GM23338 (cell line): ENCODE data around the gene MYOM1. TPM values are rescaled to one million over a fixed set of nuclear protein-coding genes. Genes with fewer than 3 reads are reported as not detected.

ENCODE experiments used
- ATAC-seq: fragments of 200-7000 bp; cut with Tn5 transposase; 3 replicates; pipeline ENCODE4 v1.9.1; 2020
- DNase-seq: peaks from one replicate; pipeline ENCODE4 v3.0.0-alpha.2; 2015; ENCODE audit warnings: low spot score
- H2AFZ ChIP-seq: fragments of 200-600 bp; sonication (generic); 2 replicates; pipeline ENCODE4 v1.8.0; 2016; ENCODE audit warnings: antibody characterized with exemption, mild to moderate bottlenecking, moderate library complexity
- H3F3A ChIP-seq: fragments of 200-600 bp; sonication (generic); replicated peaks from 2 replicates; pipeline ENCODE4 v1.8.0; 2017; ENCODE audit warnings: antibody characterized with exemption, mixed run types, low read depth
- H3K27ac ChIP-seq: fragments of 200-600 bp; sonication (generic); 2 replicates; pipeline ENCODE4 v1.6.1; 2016; ENCODE audit warnings: low read depth
- H3K27me3 ChIP-seq: fragments of 200-600 bp; sonication (generic); 2 replicates; pipeline ENCODE4 v1.8.0; 2016; ENCODE audit warnings: mild to moderate bottlenecking, mixed run types, moderate library complexity; ENCODE audit not compliant: insufficient read depth
- H3K36me3 ChIP-seq: fragments of 200-600 bp; sonication (generic); 2 replicates; pipeline ENCODE4 v1.8.0; 2016; ENCODE audit warnings: mild to moderate bottlenecking; ENCODE audit not compliant: insufficient read depth
- H3K4me1 ChIP-seq: fragments of 200-600 bp; sonication (generic); 2 replicates; pipeline ENCODE4 v1.8.0; 2016; ENCODE audit warnings: mild to moderate bottlenecking, moderate library complexity; ENCODE audit not compliant: insufficient read depth
- H3K4me2 ChIP-seq: fragments of 200-600 bp; sonication (generic); 2 replicates; pipeline ENCODE4 v1.7.1; 2017; ENCODE audit warnings: mixed run types
- H3K4me3 ChIP-seq: fragments of 200-600 bp; sonication (generic); 2 replicates; pipeline ENCODE4 v1.6.1; 2016; ENCODE audit warnings: mixed run types
- H3K79me2 ChIP-seq: fragments of 200-600 bp; sonication (generic); replicated peaks from 2 replicates; pipeline ENCODE4 v1.8.0; 2017; ENCODE audit warnings: mild to moderate bottlenecking; ENCODE audit not compliant: insufficient read depth
- H3K9me2 ChIP-seq: fragments of 200-600 bp; sonication (generic); 2 replicates; pipeline ENCODE4 v1.8.0; 2017; ENCODE audit not compliant: insufficient read depth
- H4K20me1 ChIP-seq: fragments of 200-600 bp; sonication (generic); replicated peaks from 2 replicates; pipeline ENCODE4 v1.8.0; 2017; ENCODE audit warnings: mild to moderate bottlenecking; ENCODE audit not compliant: insufficient read depth
- H3K27ac Mint-ChIP-seq: 2 replicates; pipeline ENCODE4 v1.8.0; 2020; ENCODE audit warnings: inconsistent platforms, mild to moderate bottlenecking, moderate library complexity, mixed read lengths
- H3K27me3 Mint-ChIP-seq: 3 replicates; pipeline ENCODE4 v1.8.0; 2022; ENCODE audit warnings: low read depth, mild to moderate bottlenecking, moderate library complexity, mixed read lengths, inconsistent platforms; ENCODE audit not compliant: insufficient read depth, poor library complexity
- H3K36me3 Mint-ChIP-seq: 3 replicates; pipeline ENCODE4 v1.8.0; 2021; ENCODE audit warnings: low read depth, mild to moderate bottlenecking, inconsistent platforms, moderate library complexity, mixed read lengths
- H3K4me1 Mint-ChIP-seq: 3 replicates; pipeline ENCODE4 v1.8.0; 2020; ENCODE audit warnings: mild to moderate bottlenecking, inconsistent platforms, mixed read lengths
- H3K4me3 Mint-ChIP-seq: 3 replicates; pipeline ENCODE4 v1.8.0; 2021; ENCODE audit warnings: moderate library complexity, mild to moderate bottlenecking, inconsistent platforms, mixed read lengths
- H3K9me3 Mint-ChIP-seq: 3 replicates; pipeline ENCODE4 v1.8.0; 2020; ENCODE audit warnings: moderate library complexity, mild to moderate bottlenecking, inconsistent platforms, mixed read lengths
- CREB1 ChIP-seq: fragments of 250-450 bp; sonication (Bioruptor Pico); IDR thresholded peaks from 2 replicates; pipeline ENCODE4 v1.5.0; 2020; ENCODE audit warnings: low read depth, mild to moderate bottlenecking, moderate library complexity
- EZH2 ChIP-seq: fragments of 200-600 bp; sonication (generic); IDR thresholded peaks from one replicate; pipeline ENCODE4 v1.8.0; 2017; ENCODE audit warnings: antibody characterized with exemption, mild to moderate bottlenecking, low read depth; ENCODE audit not compliant: unreplicated experiment
- EZH2phosphoT487 ChIP-seq: fragments of 200-600 bp; sonication (generic); IDR thresholded peaks from one replicate; pipeline ENCODE4 v1.8.1; 2018; ENCODE audit warnings: antibody characterized with exemption; ENCODE audit not compliant: unreplicated experiment
- JUNB ChIP-seq: IDR thresholded peaks from one replicate; pipeline ENCODE4 v1.6.1; 2016; ENCODE audit warnings: antibody characterized with exemption; ENCODE audit not compliant: unreplicated experiment
- NANOG ChIP-seq: IDR thresholded peaks from 2 replicates; pipeline ENCODE4 v1.6.1; 2016; ENCODE audit warnings: antibody characterized with exemption, borderline replicate concordance
- POLR2AphosphoS5 ChIP-seq: IDR thresholded peaks from 2 replicates; pipeline ENCODE4 v1.6.1; 2016; ENCODE audit warnings: antibody characterized with exemption, low read depth
- REST ChIP-seq: IDR thresholded peaks from one replicate; pipeline ENCODE4 v1.6.1; 2018; ENCODE audit warnings: antibody characterized with exemption; ENCODE audit not compliant: unreplicated experiment
- STAT1 ChIP-seq: IDR thresholded peaks from one replicate; pipeline ENCODE4 v1.6.1; 2016; ENCODE audit warnings: antibody characterized with exemption; ENCODE audit not compliant: unreplicated experiment
- ZNF114 ChIP-seq: fragments of 250-450 bp; sonication (Bioruptor Pico); IDR thresholded peaks from 2 replicates; pipeline ENCODE4 v1.5.0; 2020; ENCODE audit warnings: mild to moderate bottlenecking, moderate library complexity
- ZNF331 ChIP-seq: fragments of 250-450 bp; sonication (Bioruptor Pico); IDR thresholded peaks from 2 replicates; pipeline ENCODE4 v1.5.0; 2020; ENCODE audit warnings: low read depth, mild to moderate bottlenecking, moderate library complexity
- polyA plus RNA-seq: library from polyadenylated mRNA; unstranded; fragments of >200 nt; fragmentation: Nextera tagmentation; extraction: Ambion mirVana; gene quantifications from 2 replicates; pipeline ENCODE4 v1.2.1, GENCODE V29; 2016
- total RNA-seq: library from RNA; depleted of rRNA; stranded (reverse); fragments of >200 nt; shearing (Covaris generic); gene quantifications from 2 replicates; pipeline ENCODE4 v1.2.3, GENCODE V29; 2014
- TF ChIP-seq, protein P1 (sequence below): IDR thresholded peaks from 2 replicates; pipeline ENCODE4 v1.6.1; 2016; ENCODE audit warnings: antibody characterized with exemption
- TF ChIP-seq, protein P2 (sequence below): fragments of 250-450 bp; sonication (Bioruptor Pico); IDR thresholded peaks from 2 replicates; pipeline ENCODE4 v1.5.0; 2020; ENCODE audit warnings: mild to moderate bottlenecking, moderate library complexity
- TF ChIP-seq, protein P3 (sequence below), 2 experiments: fragments of 200-600 bp in 1 of 2; sonication (generic) in 1 of 2; conservative IDR thresholded peaks; 2 replicates each; pipeline versions ENCODE4 v1.5.1 to v1.6.1; 2016 to 2017; ENCODE audit warnings: antibody characterized with exemption in 2 of 2, low read depth in 2 of 2, mild to moderate bottlenecking in 2 of 2, moderate library complexity in 1 of 2

Gene MYOM1
- total and polyA plus RNA-seq, 2 experiments from 2014 or later = 0.27 to 0.38 TPM

- Histone ChIP-seq H3K4me1 (no peaks in the 10 kb centered on the region), H3K4me2 (no peak overlapping the region), H4K20me1 (no peaks in the 10 kb centered on the region), H2AFZ (no peak overlapping the region), H3K27me3 (no peaks in the 10 kb centered on the region), H3K4me3 (no peak overlapping the region), H3F3A (no peaks in the 10 kb centered on the region), H3K36me3 (no peaks in the 10 kb centered on the region), H3K79me2 (no peaks in the 10 kb centered on the region), H3K27ac (no peak overlapping the region), H3K9me2 (no peaks in the 10 kb centered on the region)
- Mint-ChIP-seq H3K4me1 (no peaks in the 10 kb centered on the region), H3K36me3 (no peaks in the 10 kb centered on the region), H3K9me3 (no peaks in the 10 kb centered on the region), H3K4me3 (no peak overlapping the region), H3K27ac (no peak overlapping the region), H3K27me3 (peaks cover 3% of the 10 kb centered on the region)
- DNase-seq = no peak
- ATAC-seq = no peak
- TF ChIP-seq JUNB (no peak), ZNF114 (no peak), NANOG (no peak), CREB1 (CRISPR knock-in tag) (no peak), STAT1 (no peak), REST (no peak), ZNF331 (CRISPR knock-in tag) (no peak), EZH2 (no peak), POLR2AphosphoS5 (no peak), EZH2phosphoT487 (no peak)
- TF ChIP-seq, protein P1, sequence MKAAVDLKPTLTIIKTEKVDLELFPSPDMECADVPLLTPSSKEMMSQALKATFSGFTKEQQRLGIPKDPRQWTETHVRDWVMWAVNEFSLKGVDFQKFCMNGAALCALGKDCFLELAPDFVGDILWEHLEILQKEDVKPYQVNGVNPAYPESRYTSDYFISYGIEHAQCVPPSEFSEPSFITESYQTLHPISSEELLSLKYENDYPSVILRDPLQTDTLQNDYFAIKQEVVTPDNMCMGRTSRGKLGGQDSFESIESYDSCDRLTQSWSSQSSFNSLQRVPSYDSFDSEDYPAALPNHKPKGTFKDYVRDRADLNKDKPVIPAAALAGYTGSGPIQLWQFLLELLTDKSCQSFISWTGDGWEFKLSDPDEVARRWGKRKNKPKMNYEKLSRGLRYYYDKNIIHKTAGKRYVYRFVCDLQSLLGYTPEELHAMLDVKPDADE = no peak
- TF ChIP-seq, protein P2, sequence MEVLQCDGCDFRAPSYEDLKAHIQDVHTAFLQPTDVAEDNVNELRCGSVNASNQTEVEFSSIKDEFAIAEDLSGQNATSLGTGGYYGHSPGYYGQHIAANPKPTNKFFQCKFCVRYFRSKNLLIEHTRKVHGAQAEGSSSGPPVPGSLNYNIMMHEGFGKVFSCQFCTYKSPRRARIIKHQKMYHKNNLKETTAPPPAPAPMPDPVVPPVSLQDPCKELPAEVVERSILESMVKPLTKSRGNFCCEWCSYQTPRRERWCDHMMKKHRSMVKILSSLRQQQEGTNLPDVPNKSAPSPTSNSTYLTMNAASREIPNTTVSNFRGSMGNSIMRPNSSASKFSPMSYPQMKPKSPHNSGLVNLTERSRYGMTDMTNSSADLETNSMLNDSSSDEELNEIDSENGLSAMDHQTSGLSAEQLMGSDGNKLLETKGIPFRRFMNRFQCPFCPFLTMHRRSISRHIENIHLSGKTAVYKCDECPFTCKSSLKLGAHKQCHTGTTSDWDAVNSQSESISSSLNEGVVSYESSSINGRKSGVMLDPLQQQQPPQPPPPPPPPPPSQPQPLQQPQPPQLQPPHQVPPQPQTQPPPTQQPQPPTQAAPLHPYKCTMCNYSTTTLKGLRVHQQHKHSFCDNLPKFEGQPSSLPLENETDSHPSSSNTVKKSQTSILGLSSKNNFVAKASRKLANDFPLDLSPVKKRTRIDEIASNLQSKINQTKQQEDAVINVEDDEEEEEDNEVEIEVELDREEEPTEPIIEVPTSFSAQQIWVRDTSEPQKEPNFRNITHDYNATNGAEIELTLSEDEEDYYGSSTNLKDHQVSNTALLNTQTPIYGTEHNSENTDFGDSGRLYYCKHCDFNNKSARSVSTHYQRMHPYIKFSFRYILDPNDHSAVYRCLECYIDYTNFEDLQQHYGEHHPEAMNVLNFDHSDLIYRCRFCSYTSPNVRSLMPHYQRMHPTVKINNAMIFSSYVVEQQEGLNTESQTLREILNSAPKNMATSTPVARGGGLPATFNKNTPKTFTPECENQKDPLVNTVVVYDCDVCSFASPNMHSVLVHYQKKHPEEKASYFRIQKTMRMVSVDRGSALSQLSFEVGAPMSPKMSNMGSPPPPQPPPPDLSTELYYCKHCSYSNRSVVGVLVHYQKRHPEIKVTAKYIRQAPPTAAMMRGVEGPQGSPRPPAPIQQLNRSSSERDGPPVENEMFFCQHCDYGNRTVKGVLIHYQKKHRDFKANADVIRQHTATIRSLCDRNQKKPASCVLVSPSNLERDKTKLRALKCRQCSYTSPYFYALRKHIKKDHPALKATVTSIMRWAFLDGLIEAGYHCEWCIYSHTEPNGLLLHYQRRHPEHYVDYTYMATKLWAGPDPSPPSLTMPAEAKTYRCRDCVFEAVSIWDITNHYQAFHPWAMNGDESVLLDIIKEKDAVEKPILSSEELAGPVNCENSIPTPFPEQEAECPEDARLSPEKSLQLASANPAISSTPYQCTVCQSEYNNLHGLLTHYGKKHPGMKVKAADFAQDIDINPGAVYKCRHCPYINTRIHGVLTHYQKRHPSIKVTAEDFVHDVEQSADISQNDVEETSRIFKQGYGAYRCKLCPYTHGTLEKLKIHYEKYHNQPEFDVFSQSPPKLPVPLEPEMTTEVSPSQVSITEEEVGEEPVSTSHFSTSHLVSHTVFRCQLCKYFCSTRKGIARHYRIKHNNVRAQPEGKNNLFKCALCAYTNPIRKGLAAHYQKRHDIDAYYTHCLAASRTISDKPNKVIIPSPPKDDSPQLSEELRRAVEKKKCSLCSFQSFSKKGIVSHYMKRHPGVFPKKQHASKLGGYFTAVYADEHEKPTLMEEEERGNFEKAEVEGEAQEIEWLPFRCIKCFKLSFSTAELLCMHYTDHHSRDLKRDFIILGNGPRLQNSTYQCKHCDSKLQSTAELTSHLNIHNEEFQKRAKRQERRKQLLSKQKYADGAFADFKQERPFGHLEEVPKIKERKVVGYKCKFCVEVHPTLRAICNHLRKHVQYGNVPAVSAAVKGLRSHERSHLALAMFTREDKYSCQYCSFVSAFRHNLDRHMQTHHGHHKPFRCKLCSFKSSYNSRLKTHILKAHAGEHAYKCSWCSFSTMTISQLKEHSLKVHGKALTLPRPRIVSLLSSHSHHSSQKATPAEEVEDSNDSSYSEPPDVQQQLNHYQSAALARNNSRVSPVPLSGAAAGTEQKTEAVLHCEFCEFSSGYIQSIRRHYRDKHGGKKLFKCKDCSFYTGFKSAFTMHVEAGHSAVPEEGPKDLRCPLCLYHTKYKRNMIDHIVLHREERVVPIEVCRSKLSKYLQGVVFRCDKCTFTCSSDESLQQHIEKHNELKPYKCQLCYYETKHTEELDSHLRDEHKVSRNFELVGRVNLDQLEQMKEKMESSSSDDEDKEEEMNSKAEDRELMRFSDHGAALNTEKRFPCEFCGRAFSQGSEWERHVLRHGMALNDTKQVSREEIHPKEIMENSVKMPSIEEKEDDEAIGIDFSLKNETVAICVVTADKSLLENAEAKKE (CRISPR knock-in tag) = no peak
- TF ChIP-seq, protein P3, sequence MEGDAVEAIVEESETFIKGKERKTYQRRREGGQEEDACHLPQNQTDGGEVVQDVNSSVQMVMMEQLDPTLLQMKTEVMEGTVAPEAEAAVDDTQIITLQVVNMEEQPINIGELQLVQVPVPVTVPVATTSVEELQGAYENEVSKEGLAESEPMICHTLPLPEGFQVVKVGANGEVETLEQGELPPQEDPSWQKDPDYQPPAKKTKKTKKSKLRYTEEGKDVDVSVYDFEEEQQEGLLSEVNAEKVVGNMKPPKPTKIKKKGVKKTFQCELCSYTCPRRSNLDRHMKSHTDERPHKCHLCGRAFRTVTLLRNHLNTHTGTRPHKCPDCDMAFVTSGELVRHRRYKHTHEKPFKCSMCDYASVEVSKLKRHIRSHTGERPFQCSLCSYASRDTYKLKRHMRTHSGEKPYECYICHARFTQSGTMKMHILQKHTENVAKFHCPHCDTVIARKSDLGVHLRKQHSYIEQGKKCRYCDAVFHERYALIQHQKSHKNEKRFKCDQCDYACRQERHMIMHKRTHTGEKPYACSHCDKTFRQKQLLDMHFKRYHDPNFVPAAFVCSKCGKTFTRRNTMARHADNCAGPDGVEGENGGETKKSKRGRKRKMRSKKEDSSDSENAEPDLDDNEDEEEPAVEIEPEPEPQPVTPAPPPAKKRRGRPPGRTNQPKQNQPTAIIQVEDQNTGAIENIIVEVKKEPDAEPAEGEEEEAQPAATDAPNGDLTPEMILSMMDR (conservative IDR thresholded peaks at IDR 0.05; ENCODE audit: low read depth in 2 of 2) = no peak
These were observed 27.5 kb downstream of the MYOM1 start for GRCh38 chr18:3192286-3192685.
